Measurements from ENCODE around the gene DNPH1.

Gene DNPH1

GRCh38 chr6:43180058-43180457 lies 49.2 kb downstream of the DNPH1 start:
- DNase-seq, result no peak

DNA sequence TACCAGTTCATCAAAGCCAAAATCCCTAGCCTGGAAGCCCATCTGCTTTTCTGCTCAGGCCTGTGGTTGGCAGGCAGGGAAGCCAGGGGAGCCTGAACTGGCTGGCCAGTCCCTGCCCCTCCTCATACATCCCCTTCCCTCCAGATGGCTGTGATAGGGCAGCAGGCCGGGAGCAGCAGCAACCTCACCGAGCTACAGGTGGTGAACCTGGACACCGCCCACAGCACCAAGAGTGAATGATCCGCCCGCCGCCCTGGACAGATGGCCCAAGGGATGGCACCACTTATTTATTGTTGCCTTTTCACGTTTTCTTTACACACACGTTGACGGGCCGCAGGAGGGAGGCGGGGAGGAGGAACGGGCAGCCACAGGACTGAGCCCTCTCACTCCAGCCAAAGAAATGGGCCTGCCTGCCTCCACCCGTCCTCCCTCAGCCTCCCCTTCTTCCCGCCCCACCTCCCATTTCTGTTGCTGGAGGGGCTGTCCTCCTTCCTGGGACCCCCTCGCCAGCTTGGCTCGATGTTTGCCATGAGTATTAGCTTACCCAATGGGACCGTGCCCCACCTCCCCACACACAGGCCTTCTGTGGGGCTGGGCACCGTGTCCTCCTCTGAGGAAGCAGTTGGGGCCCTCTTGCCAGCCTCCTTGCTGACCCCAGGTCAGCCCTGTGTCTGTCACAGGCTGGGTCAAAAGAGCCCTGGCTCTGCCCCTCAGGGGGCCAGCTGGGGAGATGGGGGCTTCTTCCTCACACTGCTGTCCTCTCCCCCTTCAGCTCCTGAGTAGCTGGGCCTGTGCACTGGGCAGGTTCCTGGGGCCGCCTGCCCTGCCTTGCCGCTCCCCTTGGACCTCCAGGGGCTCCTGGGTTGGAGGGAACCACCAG lies 50.1 kb downstream of the DNPH1 start:
- DNase-seq, result no peak

GRCh38 chr6:43178150-43178549 lies 51.1 kb downstream of the DNPH1 start:
- DNase-seq, result no peak

DNA sequence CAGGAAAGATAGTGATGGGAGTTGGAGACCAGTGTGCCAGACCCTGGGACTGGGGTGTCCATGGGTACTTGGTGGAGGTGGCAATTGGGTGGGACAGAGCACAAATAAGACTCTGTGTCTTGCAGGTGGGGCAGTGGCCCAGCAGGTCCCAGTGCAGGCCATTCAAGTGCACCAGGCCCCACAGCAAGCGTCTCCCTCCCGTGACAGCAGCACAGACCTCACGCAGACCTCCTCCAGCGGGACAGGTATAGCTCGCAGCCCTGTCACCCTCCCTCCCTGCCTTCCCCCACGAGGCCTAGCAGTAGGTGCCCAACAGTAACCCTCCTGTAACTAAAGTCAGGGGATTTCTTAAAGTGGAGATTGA lies 52.9 kb downstream of the DNPH1 start:
- DNase-seq, result no peak

- no peak for DNase-seq
Measured at GRCh38 chr6:43175676-43176422, 53.4 kb downstream of the DNPH1 start.
